Glomerular endothelial cell (primary cell): Measurements from ENCODE around the gene PHF3. TPM values are rescaled to one million over a fixed set of nuclear protein-coding genes. Genes with fewer than 3 reads are reported as not detected.

ENCODE experiments used
- DNase-seq: peaks from one replicate; pipeline ENCODE4 v3.0.0-alpha.2; 2011; ENCODE audit warnings: low read depth, low spot score; ENCODE audit errors: extremely low read depth
- total RNA-seq: library from RNA; depleted of rRNA; stranded (reverse); fragments of >200 nt; gene quantifications from 2 replicates; pipeline ENCODE4 v1.2.3, GENCODE V29; 2015

Gene PHF3
- total RNA-seq, 1 donor from 2014 or later: 33.9 TPM

DNA sequence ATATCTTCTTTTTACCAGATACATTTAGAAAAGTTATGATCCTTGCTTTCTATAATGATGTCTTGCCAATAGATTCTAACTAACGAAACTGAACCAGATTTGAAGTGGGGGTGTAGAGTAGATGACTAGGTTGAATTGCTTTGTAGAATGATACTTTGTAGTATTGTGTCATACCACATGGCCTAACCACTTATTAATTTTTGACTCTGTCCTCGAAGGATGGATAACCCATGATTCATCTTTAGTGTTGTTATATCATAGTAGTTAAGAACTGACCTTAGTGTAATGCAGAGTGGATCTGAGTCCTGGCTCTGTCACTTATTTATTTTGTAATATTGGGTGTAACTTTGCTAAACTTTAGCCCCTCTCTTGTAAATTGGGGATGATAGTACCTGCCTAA lies 4.5 kb downstream of the PHF3 start:
- DNase-seq: no peak

DNA sequence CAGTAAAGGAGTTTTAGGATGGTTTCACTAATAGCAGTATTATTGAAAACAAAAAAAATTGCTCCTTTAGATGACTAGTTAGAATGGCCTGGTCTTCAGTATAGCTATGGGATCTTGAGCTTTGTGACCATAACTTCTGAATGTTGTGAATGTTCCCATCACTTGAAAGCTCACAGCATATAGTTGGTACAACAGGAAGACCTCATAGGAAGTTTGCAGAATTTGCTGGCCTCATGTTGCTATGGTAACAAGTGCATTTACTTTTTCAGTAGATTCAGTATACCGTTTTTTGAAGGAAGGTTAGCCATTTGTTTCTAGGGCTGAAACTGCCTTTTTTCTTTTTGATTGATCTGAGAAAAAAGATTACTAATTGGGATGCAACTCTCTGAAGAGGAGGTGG lies 8.3 kb downstream of the PHF3 start:
- no peak for DNase-seq

DNA sequence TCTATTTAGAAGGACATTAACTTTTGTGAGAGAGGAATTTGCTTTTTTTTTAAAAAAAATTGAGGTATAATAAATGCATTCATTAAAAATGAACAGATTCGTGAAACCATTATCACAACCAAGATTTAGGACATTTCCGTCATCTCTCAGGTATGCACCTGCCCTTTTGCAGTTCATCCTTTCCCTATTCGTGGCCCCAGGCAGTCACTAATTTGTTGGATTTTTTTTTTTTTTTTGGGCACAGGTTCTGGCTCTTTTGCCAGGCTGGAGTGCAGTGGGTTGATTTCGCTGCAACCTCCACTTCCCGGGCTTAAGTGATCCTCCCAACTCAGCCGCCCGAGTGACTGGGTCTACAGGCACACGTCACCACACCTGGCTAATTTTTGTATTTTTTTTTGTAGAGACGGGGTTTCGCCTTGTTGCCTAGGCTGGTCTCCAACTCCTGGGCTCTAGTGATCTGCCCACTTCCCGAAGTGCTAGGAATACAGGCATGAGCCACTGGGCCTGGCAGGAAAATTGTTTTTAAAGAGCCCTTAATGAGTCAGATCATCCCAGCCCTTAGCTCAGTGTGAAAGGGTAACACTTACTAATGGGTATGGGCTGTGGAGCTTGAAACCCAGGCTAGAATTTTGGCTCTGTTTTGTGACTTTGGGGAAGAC lies 9.2 kb downstream of the PHF3 start:
- no peak for DNase-seq

DNA sequence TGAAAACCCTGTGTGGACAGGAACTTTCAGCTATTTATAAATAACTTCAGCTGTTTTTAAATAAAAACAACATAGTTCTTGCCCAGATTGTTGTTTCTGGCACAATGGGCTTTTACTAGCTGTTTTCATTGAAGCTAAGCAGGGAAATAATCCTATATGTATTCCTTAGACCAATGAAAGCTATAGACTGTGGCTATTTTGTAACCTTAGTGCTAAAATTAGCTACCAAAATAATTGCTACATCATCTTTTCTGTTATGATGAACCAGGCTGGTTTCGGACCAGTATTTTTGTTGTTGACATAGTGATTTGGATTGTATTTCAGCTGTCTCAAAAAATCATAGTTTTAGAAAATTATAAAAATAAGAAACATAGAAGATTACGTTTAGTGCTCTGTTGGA lies 13.7 kb downstream of the PHF3 start:
- no peak for DNase-seq

DNA sequence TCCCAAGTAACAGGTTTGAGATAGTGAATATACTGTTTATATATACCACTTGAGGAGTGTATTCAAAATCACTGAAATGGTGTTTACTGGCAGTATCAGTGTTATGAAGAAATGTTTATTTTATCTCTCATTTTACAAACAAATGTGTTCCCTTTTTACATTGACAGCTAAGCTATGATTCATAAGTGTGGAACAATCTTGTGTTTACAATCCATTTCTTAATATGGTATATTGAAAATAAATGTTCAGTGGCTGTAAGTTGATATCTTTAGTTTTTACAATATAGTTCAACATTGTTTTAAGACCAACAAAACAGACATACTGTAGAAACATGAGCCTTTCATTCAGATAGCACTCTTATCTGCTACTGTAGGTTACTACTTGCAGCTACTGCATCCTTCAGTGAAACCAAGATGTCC lies 14.3 kb downstream of the PHF3 start:
- DNase-seq: no peak

DNA sequence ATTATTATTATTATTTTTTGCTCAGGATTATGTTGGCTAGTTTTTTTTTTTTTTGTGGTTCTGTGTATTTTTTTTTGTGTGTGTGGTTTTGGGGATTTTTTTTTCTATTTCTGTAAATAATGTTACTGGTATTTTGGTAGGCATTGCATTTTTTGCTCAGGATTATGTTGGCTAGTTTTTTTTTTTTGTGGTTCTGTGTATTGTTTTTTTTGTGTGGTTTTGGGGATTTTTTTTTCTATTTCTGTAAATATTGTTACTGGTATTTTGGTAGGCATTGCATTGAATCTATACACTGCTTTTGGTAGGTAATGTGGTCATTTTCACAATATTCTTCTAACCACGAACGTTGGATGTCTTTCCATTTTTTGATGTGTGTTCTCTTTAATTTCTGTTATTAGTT lies 17.4 kb downstream of the PHF3 start:
- DNase-seq: no peak

DNA sequence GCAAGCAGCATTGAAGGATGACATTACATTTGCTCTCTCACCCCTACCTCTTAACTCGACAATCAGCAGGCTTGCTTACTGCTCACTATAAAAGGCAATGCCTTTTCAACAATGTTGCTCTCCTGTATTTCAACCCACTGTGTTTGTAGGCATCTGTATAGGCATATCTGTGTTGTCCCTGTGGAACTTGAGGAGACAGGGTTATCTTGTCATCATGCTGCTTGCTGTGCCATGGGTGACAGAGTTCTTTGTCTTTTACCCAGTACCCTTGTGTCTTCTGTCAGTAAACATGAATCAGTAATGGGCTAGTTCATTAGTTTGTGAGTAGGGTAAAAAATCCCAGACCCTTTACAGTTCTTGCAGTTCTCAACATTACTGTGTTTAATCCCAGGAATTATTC lies 25.2 kb downstream of the PHF3 start:
- no peak for DNase-seq

DNA sequence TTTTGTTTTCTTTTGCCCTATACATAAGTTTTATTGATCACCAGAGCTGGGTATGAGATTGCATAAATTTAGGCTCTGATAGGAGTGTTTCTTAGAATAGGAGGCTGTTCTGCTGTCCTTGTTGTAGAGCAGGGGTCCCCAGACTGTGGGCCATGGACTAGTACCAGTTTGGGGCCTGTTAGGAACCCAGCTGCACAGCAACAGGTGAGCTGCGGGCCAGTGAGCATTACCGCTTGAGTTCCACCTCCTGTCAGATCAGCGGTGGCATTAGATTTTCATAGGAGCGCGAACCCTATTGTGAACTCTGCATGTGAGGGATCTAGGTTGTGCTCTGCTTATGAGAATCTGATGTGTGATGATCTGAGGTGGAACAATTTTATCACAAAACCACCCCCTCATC lies 26.2 kb downstream of the PHF3 start:
- no peak for DNase-seq

DNA sequence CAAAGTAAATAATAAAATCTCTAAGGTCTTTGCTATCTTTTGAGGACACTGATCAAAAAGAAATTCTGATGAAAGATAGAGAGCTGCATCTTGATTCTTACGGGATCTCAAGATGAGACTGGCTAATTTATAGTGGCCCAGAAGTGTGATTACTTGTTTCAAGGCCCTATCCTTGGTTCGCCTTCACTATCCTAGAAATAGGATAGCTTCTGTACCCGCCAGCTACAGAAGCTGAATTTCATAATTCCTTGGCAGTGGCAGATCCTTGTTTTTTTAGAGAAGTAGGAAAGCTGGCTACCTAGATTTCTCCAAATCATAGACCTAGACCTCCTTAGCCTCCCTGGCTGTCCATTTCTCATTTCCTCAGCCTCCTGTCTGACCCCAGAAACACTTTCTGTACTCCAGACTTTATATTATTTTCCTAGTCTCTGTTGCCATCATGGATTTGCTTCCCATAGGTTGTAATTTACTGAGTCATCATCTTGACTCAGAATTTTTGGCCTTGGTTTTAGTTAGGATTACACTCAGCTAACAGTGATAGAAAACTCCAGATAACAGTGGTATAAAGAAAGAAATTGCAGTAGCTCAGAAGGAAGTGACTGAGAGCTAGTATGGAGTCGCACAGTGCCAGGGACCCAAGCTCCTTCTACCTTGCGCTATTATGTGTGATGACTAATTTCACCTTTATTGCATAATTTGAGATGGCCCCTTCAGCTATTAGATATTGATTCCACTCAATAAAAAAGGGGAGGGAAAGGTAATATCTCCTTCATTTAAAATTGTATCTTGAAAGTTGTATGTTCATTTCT lies 27.7 kb downstream of the PHF3 start:
- peak; percentile 29 for DNase-seq

DNA sequence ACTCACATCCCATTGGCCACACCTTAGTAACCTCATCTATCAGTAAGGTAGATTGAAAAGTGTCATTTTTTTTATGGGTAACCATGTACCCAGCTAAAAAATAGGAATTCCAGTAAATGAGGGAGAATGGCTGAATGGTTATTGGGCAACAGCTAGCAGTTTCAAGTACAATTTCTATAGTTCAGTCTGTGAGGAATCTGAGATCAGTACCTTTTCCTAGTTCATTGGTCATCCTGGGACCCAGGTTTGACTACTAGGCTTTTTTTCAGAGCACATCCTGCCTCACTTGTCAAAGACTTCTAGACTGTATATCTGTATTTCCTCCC lies 28.3 kb downstream of the PHF3 start:
- no peak for DNase-seq

DNA sequence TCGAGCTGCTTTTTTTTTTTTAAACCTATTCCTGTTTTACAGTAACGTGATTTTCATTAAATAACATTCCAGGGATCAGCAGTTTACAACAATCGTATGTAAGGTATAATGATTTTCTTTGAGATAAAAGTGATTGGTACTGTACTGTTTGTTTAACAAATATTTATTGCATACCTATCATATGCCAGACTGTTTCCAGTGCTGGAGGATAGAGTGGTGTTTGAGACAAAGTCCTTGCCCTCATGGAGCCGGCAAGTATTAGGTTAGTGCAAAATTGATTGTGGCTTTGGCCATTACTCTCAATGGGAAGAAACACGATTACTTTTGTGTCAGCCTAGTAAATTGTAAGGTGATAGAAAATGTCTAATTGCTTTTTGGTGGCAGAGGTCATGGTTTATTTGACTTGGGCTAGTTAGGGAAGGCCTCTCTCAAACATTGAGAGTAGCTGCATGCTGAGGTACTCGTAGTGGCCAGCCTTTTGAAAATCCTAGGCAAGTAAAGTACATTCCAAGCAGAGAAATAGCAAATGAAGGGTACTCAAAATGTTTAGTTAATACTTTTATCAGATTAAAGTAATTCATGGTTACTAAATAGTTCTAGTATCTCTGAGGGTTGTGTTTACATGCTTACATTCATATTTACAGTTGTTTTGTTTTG lies 35.6 kb downstream of the PHF3 start:
- no peak for DNase-seq

DNA sequence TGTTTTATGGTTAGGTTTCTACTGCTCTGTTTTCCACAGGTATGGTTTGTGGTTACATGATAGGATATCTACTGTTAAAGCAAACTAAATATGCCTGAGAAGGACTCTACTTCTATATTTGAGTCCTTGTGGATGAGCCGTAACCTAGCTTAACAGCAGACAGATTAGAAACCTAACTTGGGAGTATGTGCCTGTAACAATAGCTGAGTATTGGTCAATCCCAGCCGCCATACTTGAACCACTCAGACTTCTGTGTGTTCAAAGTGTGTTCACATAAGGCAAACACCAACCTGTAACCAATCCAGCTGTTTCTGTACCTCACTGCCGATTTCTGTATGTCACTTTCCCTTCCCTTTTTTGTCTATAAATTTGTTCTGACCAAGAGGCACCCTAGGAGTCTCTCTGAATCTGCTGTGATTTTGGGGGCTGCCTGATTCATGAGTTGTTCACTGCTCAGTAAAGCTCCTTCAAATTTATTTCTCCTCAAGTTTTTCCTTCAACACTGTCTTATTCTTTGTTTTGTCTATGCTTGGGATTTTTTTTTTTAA lies 37.1 kb downstream of the PHF3 start:
- no peak for DNase-seq

DNA sequence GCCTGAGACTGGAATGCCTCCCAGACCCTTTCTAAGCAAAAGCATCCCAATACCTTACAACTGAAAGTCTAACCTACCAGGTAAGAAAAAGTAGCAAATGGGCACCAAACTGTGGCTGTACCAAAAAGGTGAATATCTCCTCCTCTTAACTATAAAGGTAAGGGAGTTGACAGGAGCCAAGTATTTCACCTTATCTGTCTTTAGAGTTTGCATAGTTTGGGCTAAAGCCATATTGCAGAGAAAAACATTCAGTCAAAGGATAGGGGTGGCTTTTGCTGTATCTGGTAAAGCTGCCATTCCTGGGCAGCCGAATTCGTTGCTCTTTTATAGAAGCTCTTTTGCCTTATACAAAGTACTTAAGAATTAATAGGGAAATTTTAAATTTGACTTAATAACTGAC lies 38.1 kb downstream of the PHF3 start:
- DNase-seq: no peak

DNA sequence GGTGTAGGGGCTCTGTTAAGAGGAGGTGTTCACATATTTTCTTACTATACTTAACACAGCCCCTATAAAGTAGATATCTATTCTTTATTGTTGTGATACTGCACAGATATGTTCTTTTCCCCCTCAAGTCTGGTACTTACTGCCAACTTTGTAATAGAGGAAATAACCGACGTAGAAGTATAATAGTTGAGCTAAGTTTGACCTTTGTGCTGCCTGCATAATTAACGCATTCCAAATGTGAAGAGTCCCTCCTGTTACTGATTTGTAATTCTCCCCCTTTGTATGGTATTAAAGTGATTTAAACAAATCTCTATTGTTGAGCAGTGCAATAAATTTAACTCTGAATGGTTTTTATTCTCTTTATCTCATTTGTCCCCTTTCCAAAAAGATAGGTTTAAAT lies 39.0 kb downstream of the PHF3 start:
- no peak for DNase-seq

DNA sequence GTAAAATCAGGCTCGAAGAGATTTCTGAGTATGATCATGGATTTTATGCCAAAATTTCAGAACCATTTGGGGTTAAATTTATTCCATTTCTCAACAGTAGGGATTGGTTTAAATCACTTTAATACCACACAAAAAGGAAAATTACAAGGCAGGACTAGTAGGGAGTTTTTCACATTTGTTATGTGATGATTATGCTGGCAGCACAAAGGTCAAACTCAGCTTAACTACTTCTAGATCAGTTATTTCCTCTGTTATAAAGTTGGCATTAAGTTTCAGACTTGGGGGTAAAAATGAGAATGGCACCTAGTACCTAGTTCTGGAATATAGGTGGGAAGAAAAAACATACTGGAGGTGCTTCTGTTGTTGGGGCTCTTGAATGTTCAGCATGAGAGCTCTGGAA lies 39.5 kb downstream of the PHF3 start:
- DNase-seq: no peak

DNA sequence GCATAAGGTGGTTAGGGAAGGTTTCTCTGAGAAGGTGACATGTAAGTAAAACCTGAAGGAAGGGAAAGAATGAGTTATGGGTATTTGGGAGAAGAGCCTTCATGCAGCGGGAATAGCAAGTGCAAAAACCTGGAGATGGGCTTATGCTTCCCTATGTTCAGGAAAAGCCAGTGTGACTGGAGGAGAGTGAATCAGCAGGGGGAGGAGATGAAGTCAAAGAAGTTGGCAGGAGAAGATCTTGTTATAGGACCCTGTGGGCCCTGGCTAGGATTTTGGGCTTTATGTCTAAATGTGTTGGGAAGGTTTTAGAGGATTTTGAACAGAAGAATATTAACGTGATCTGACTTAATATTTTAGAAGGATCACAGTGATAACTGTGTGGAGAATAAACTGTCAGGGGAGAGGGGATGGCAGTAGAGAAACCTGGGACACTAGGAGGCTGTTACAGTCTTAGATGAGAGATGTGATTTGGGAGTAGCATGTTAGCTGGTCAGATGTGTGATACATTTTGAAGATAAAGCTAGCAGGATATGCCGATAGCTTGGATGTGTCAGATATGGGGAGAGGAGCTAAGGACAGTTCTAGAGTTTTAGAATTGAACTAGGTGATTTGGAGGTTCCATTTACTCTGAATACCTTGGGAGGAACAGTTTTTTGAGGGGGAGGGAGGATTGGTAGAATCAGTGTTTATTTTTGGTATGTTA lies 41.0 kb downstream of the PHF3 start:
- DNase-seq: no peak

DNA sequence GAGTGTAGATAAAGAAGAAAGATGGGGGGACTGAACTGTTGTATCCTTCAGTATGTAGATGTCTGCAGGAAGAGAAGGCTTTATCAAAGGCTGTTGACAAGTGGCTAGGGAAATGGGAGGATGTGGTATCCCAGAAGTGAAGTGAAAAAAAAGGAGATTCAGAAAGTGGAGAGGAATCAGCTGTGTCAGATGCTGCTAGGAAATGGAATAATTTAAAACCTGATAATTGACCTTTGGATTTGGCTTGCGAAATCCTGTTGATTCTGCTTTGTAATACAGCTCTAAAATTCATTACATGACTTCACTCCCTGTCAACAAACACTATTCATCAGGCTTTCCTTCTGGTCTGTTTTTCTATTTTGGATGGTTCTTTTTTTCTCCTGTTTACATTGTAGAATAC lies 41.7 kb downstream of the PHF3 start:
- DNase-seq: no peak

DNA sequence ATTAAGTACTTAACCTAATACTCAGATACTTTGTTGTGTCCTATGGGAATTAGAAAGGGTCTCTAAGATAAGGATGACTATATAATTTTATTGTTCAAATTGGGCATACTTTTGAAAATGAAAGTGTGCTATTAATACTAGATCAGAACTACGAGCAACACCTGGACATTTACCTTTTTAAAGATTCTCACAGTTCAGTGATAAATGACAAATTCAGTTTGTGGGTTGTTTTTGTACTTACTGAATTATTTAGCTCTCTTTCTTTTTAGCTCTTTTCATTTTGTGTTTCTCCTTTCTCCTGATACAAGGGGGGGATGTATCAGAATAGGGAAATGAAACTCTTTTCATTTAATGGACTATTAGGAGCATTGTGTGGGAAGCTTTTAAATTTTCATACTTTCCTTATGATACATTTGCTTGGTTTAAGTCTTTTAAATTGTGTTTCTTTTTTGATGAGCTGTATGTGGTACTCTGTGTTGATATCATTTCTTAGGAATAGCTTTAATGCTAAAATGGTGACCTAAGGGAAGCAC lies 47.5 kb downstream of the PHF3 start:
- DNase-seq: no peak

DNA sequence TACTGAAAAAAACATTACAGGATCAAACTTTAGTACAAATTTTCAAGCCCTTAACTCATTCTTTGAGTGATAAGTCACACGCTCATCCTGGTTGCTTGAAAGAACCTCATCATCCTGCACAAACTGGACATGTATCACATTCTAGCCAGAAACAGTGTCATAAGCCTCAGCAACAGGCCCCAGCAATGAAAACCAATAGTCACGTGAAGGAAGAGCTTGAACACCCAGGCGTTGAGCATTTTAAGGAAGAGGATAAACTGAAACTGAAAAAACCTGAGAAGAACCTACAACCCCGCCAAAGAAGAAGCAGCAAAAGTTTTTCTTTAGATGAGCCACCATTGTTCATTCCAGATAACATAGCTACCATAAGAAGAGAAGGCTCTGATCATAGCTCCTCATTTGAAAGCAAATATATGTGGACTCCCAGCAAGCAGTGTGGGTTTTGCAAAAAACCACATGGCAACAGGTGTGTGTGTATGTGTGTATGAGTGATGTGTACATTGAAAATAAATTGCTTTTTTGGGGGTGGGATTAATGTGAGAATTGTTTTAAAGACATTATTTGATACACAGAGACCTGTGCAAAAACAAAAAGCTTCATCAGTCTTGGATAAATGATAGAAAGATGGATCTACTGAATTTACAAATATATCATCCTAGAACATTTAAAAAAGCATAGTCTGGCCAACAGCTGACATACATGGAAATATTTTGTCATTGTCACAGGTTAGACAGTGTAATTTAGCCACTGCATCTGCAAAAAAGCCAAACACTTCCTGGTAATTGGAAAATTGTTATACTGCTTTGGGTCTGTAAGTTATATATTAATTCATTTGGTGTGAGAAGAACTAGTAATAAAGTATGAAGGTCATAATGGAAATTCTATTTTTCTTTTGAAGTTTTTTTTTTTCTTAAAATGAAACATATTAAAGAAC lies 50.1 kb downstream of the PHF3 start:
- no peak for DNase-seq

DNA sequence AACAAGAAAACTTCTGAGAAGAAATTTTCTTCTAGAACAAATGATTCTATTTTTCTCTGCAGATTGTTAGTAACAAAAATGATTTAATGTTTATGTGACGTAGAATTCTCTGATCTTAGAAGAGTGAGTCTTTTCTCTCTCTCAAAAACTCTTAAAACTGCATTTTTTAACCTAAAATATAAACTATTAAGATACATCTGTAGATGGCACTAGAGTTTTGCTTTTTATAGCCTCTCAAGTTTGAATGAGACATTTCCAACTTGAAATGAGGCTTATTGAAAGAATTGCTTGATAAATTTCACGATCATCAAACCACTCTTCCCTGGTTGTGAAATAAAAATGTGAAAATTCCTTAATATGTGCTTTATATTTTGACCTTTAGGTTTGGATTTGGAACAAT lies 53.8 kb downstream of the PHF3 start:
- no peak for DNase-seq
